DND-41 (cell line): ENCODE results near the gene PTPN4.

Source experiments
- ATAC-seq: fragments of 200-7000 bp; cut with Tn5 transposase; 3 replicates; pipeline ENCODE4 v1.9.1; 2021; ENCODE audit warnings: low read depth; ENCODE audit not compliant: insufficient read depth
- DNase-seq: peaks from one replicate; pipeline ENCODE4 v3.0.0-alpha.2; 2020
- H2AFZ ChIP-seq: 2 replicates; pipeline ENCODE4 v1.6.0; 2012; ENCODE audit warnings: low read depth, low read length
- H3K27ac ChIP-seq: 2 replicates; pipeline ENCODE4 v1.5.1; 2012; ENCODE audit warnings: low read length, inconsistent platforms
- H3K27me3 ChIP-seq: fragments of 200-600 bp; sonication (generic); 2 replicates; pipeline ENCODE4 v1.6.0; 2012; ENCODE audit warnings: low read length, mild to moderate bottlenecking, inconsistent platforms; ENCODE audit not compliant: insufficient read depth, poor library complexity
- H3K36me3 ChIP-seq: 2 replicates; pipeline ENCODE4 v1.5.1; 2012; ENCODE audit warnings: low read length, inconsistent platforms; ENCODE audit not compliant: insufficient read depth
- H3K4me1 ChIP-seq: 2 replicates; pipeline ENCODE4 v1.5.1; 2012; ENCODE audit warnings: mild to moderate bottlenecking, low read length; ENCODE audit not compliant: insufficient read depth
- H3K4me2 ChIP-seq: 2 replicates; pipeline ENCODE4 v1.6.0; 2012; ENCODE audit warnings: mild to moderate bottlenecking, moderate library complexity, low read length, inconsistent platforms; ENCODE audit not compliant: insufficient read depth
- H3K4me3 ChIP-seq, 2 experiments: fragments of 200-600 bp in 1 of 2; shearing (Covaris generic) in 1 of 2; 2 replicates each; pipeline ENCODE4 v1.5.1; 2012 to 2016; ENCODE audit warnings: inconsistent platforms in 2 of 2, low read length in 2 of 2, mild to moderate bottlenecking in 2 of 2, low read depth in 1 of 2, moderate library complexity in 1 of 2
- H3K79me2 ChIP-seq: 2 replicates; pipeline ENCODE4 v1.6.0; 2012; ENCODE audit warnings: low read length, inconsistent platforms; ENCODE audit not compliant: insufficient read depth
- H3K9ac ChIP-seq: 2 replicates; pipeline ENCODE4 v1.6.0; 2012; ENCODE audit warnings: low read depth, mild to moderate bottlenecking, inconsistent platforms, low read length, moderate library complexity
- H3K9me3 ChIP-seq: 2 replicates; pipeline ENCODE4 v1.5.1; 2012; ENCODE audit warnings: low read length, moderate library complexity, mild to moderate bottlenecking, inconsistent platforms; ENCODE audit not compliant: insufficient read depth, severe bottlenecking
- H4K20me1 ChIP-seq: 2 replicates; pipeline ENCODE4 v1.6.0; 2012; ENCODE audit warnings: low read length; ENCODE audit not compliant: insufficient read depth
- EZH2 ChIP-seq: IDR thresholded peaks from 3 replicates; pipeline ENCODE4 v1.6.1; 2012; ENCODE audit warnings: borderline replicate concordance, low read depth, mild to moderate bottlenecking, moderate library complexity, low read length, inconsistent platforms; ENCODE audit not compliant: severe bottlenecking
- TF ChIP-seq, protein P1 (sequence below): IDR thresholded peaks from 2 replicates; pipeline ENCODE4 v1.5.1; 2012; ENCODE audit warnings: borderline replicate concordance, low read length, moderate library complexity, mild to moderate bottlenecking; ENCODE audit not compliant: poor library complexity, severe bottlenecking; ENCODE audit errors: extremely low read depth

The PTPN4 gene

GRCh38 chr2:119846021-119846420 is 86.3 kb downstream of the PTPN4 start:
- TF ChIP-seq, protein P1, sequence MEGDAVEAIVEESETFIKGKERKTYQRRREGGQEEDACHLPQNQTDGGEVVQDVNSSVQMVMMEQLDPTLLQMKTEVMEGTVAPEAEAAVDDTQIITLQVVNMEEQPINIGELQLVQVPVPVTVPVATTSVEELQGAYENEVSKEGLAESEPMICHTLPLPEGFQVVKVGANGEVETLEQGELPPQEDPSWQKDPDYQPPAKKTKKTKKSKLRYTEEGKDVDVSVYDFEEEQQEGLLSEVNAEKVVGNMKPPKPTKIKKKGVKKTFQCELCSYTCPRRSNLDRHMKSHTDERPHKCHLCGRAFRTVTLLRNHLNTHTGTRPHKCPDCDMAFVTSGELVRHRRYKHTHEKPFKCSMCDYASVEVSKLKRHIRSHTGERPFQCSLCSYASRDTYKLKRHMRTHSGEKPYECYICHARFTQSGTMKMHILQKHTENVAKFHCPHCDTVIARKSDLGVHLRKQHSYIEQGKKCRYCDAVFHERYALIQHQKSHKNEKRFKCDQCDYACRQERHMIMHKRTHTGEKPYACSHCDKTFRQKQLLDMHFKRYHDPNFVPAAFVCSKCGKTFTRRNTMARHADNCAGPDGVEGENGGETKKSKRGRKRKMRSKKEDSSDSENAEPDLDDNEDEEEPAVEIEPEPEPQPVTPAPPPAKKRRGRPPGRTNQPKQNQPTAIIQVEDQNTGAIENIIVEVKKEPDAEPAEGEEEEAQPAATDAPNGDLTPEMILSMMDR, result no peak
- no peak for TF ChIP-seq EZH2
- Histone ChIP-seq H3K4me1 (no peaks in the 10 kb centered on the region), H3K27ac (no peak overlapping the region), H4K20me1 (no peaks in the 10 kb centered on the region), H3K4me3 (0 out of 4 replicates have a peak overlapping the region, but pooled peaks of 1 of the 2 experiments have one; percentile 2), H3K9ac (no peak overlapping the region), H3K4me2 (no peak overlapping the region), H3K27me3 (no peaks in the 10 kb centered on the region), H2AFZ (no peak overlapping the region), H3K36me3 (peaks cover 5% of the 10 kb centered on the region; the same call in 1 of the 2 replicates), H3K9me3 (peaks cover 12% of the 10 kb centered on the region), H3K79me2 (peaks cover 20% of the 10 kb centered on the region; the same call in 1 of the 2 replicates)
- no peak for ATAC-seq
- no peak for DNase-seq

- Histone ChIP-seq H3K27ac (no peak overlapping the region), H3K9me3 (peaks cover 32% of the 10 kb centered on the region), H3K9ac (no peak overlapping the region), H3K27me3 (no peaks in the 10 kb centered on the region), H2AFZ (no peak overlapping the region), H3K4me2 (no peak overlapping the region), H3K36me3 (peaks cover 5% of the 10 kb centered on the region; the same call in 1 of the 2 replicates), H3K79me2 (peaks cover 38% of the 10 kb centered on the region; the same call in 1 of the 2 replicates), H3K4me3 (no peak overlapping the region), H4K20me1 (no peaks in the 10 kb centered on the region), H3K4me1 (no peaks in the 10 kb centered on the region)
- ATAC-seq (no peak), DNase-seq (no peak)
- TF ChIP-seq, protein P1, result no peak
- TF ChIP-seq EZH2, result no peak
Measured at GRCh38 chr2:119849838-119850565, 90.3 kb downstream of the PTPN4 start.

DNA sequence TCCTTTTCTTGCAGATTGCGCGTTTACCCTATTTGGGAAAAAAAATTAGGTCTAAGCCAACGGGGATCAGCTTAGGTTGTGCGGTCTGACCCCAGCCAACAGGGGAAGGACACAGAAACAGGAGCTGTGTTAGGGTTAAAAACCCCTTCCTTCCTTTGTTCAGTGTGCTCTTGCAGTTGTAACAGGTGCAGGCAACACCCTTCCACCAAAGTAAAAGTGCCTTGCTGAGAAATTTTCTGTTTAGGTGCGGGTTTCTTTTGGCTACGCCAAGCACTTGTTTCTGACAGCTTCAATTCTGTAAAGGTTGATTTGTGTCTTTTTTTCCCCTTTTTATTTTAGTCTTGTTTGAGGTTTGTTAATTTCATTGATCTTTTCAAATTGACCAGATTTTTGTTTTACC is 92.5 kb downstream of the PTPN4 start:
- TF ChIP-seq, protein P1, result no peak
- no peak for TF ChIP-seq EZH2
- ATAC-seq, result no peak
- no peak for DNase-seq
- Histone ChIP-seq H3K9me3 (peaks cover 28% of the 10 kb centered on the region), H4K20me1 (0 out of 2 replicates have a peak, but pooled peaks cover 2% of the 10 kb centered on the region), H3K36me3 (peaks cover 5% of the 10 kb centered on the region; the same call in 1 of the 2 replicates), H3K9ac (no peak overlapping the region), H3K4me2 (no peak overlapping the region), H3K27ac (no peak overlapping the region), H3K4me1 (no peaks in the 10 kb centered on the region), H3K27me3 (no peaks in the 10 kb centered on the region), H3K79me2 (peaks cover 41% of the 10 kb centered on the region), H2AFZ (no peak overlapping the region), H3K4me3 (no peak overlapping the region)
